ENCODE results near the gene NNMT.

NNMT gene

DNA sequence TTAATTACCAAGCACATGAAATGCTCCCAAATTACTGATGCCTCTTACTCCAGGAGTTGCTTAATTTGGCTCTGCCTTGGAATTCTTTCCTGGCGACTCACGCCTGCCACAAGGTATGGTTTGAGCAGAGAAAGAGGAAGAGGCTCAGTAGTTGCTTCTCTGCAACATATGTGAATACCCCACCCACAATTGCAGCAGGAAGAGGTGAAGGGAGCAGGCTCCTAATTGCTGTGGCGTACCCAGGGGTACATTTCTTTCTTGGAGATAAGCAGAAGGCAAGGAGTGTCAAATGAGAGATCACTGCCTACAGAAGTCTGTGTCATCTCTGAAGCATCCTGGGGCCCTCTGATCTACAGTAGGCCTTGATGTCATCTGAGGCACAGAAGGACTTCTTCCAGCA lies 10.6 kb upstream of the NNMT start:
- DNase-seq: no peak

DNA sequence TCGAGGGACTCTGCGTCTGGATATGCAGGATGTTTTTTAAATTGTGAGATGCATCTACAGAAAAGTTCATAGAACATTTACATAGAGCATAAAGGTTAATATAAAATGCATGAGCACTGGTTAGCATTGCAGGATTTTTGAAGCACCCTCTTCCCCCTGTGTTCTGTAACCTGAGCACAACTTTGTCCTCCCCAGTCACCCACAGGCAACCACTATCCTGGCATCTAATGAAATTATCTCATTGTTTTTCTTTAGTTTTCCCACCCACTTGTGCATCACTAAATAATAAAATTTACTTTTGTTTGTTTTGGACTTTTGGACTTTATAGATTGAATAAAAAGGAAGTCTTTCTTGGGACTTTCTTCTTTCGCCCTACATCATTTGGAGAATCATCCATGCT lies 10.0 kb upstream of the NNMT start:
- DNase-seq: no peak

DNA sequence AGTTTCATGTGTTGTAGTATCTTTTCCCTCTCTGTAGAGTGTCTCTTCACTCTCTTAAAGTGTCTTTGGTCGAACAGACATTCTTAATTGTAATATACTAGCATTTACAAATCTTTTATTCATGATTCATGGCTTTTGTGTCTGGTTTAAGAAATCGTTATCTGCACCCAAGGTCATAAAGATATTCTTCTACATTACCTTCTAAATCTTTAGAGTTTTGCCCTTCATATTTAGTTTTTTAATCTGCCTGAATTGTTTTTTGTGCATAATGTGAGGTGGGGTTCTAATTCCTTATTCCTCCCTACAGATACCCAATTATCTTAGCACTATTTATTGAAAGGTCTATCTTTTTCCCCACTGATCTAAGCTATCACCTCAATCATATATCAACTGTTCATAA lies 9.0 kb upstream of the NNMT start:
- no peak for DNase-seq

DNA sequence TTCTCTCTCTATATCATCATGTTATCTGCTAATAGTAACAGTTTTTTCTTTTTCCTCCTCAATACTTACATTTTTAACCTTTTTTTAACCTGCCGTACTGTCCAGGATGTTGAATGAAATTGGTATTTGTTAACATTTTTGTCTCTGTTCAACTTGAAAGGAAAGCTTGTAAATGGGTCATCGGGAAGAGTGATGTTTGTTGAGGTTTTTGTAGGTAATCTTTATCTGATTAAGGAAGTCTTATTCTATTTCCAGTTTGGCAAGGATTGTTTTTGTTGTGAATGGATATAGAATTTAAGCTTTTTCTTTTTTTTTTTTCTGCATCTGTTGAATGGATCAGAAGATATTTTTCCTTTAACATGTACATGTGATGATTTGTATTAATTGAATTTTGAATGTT lies 8.1 kb upstream of the NNMT start:
- DNase-seq: no peak

DNA sequence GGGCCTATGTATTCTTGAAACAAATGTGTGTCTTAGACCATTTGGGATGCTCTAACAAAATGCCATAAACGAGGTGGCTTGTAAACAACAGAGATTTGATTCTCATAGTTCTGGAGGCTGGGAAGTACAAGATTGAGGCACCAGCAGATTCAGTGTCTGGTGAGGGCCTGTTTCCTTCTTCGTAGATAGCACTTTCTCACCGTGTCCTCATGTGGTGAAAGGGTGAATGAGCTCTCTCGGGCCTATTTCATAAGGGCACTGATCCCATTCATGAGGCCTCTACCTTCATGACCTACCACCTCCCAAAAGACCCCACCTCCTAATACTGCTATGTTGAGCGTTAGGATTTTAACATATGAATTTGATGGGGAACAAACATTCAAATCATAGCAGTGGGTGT lies 6.4 kb upstream of the NNMT start:
- DNase-seq: no peak

DNA sequence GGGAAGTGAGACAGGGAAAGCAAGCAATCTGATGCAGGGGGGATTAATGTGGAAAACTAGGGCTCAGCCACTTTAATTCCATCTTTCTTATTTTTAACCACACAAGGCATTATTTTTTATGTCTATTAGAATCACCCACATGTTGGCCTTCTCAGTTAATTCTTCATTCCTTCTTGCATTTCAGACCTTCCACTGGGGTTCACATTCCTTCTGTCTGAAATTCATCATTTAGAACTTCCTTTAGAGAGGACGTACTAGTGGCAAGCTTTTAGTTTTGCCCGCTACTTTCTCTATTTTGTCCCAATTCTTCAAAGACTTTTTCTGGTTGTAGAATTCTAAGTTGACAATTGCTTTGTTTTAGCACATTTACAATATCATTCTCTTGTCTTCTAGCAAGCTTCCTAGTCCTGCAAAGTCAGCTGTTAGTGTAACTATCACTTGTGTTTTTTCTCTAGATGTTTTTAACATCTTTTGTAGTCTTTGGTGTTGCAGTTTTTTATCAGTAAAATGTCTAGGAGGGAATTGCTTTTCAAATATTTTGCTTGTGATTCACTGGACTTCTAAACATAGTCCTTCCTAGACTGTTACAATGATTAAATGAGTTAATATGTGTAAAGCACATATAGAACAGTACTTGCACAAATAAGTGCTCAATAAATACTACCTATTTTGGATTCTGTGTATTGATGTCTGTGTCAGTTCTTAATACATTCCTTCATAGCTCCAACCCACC lies 5.5 kb upstream of the NNMT start:
- no peak for DNase-seq

DNA sequence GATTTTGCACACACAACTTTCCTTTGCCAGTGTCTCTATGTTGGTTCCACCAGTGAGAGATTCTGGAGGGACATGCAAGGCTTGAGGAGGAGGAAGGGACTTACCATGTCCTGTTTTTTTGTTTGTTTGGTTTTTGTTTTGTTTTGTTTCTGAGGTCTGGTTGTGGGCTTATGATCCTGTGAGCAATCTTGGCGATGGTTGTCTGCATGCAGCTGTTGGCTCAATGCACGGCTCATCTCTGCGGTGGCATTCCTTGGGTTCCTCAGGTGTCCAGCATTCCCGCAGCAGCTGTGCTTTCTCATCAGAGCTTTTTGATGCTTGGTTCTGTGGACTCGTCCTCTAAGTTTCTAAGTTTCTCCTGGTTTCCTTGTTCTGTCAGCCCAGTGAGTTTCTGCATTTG lies 4.8 kb upstream of the NNMT start:
- DNase-seq: no peak

DNA sequence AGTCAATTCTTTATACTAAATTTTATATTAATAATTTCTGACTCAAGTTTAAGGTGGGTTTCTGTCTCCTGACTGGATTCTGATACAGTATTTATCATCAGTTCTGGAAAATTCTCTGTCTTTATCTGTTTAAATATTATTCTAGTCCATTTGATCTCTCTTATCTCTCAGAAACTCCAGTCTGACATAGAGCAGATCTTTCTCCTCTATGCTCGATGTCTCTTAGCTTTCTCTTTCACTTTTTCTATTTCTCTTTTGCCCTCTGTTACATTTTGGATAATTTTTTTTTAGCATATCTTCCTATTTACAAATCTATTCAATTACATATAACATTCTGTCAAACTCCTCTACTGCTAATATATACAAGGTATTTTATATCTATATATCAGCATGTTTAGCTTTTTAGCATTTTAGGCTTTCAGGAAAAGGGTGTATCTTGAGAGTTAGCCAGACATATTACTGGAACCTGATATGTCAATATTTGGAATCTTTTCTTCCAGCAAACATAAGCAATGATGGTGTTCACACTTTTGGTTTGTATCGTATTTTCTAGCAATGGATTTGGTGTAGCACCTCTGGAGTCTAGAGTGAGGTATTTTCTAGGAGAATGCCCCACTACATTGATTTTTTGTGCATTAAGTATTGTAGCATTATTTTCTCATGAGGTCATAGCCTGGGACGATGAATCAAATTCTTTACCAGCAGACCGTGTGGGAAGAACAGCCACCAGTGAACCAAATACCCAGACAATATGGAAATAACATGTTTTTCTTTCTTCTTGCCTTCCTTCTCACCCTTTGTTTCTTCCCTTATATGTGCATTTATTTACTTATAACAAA lies 4.1 kb upstream of the NNMT start:
- no peak for DNase-seq

DNA sequence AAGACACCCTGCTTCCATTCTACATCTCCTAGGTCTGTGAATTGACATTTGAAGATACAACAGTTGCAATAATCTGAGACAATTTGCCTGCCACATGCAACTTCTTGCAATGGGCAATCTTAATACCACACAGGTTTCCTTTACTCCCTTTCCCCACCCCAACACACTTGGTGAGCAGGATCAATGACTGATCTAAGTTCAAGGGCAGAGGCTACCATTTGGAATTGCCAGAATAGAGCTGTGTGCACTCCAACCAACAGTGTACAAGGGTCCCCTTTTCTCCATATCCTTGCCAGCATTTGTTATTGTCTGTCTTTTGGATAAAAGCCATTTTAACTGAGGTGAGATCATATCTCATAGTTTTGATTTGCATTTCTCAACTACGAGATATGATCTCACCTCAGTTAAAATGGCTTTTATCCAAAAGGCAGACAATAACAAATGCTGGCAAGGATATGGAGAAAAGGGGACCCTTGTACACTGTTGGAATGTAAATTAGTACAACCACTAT lies 2.9 kb upstream of the NNMT start:
- no peak for DNase-seq

DNA sequence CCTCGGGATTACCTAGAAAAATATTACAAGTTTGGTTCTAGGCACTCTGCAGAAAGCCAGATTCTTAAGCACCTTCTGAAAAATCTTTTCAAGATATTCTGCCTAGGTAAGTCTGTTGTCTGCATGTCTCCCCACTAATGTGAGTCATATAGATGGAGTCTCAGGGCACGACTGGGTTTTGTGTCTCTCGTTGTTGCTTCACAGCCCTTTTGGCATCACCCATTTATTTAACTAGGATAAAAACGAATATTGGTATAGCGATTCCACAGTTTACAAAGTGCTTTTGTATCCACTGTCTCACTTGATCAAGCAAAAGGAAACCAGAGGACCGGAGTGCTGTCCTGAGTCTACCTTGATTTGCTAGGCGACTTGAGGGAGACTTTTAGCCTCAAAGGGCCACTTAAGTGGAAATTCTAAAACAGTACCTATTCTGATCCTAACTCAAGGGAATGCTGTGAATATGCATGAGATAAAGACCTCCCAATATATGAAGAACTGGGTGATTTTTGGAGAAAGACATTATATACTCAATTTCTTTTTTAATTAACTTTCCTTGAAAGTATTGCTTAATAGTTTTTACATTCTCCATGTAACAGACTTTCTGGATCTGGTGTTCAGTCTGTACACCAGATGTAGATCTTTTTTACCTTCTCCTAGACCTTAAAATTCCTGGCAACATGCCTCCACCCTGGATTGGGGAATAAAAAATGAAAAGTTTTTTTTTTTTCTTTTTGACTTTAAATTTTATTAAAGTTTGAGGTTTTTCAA lies 590 bp downstream of the NNMT start:
- no peak for DNase-seq

DNA sequence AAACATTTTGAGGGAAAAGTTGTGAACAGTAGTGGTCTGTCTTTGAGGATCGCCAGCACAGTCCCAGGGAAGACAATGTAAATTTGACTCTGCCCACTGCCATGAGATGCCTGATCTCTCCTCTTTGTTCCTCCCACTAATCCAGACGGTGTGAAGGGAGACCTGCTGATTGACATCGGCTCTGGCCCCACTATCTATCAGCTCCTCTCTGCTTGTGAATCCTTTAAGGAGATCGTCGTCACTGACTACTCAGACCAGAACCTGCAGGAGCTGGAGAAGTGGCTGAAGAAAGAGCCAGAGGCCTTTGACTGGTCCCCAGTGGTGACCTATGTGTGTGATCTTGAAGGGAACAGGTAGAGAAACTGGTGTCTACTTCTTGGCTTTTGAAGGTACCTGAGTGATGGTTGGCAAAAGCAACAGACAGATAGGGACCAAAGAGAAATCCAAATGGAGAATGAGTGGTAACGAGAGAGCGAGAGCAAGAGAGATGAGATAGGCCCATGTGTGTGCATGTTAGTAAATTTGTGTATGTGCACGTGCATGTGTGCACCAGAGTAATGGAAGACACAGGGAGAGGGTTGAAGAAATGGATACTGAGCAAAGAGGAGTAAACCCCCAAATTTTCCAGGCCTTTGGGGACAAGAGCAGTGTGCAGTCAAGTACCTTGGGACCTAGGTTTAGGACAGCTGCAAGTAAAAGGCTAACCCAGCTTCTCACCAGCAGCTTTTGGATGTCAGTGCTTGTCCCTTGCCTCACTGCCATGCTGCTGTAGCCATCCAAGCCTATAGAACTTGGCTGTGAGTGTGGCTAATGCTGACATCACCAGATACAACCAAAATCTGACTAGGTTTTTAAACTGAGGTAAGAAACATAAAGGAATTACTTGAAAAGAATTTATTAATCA lies 1.9 kb downstream of the NNMT start:
- no peak for DNase-seq

DNA sequence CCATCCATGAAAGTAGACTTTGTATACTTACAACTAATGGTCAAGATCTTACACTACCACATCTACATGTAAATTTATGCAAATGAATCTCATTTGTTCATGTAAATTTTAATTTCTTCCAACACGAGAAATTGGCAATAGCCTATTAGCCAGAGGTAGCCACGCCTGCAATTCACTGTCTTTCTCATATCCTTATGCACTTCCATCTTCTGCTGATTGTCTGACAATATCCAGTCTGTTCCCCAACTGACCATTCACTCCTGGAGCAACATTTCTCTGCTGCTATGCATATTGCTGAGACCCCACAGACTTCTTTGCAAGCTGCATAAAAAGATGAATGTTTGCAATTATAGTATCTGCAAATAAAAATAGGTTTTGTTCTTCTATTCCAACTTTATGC lies 2.5 kb downstream of the NNMT start:
- DNase-seq: no peak

DNA sequence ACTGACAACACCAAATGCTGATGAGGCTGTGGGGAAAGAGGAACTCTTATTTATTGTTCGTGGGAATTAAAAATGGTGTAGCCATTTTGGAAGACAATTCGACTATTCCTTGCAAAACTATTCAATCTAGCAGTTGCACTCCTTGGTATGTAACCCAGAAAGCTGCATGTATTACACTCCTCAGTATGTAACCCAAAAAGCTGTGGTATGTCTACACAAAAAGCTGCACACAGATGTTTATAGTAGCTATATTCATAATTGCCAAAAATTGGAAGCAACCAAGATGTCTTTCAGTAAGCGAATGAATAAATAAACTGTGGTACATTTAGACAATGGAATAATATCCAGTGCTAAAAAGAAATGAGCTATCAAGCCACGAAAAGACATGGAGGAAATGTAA lies 4.9 kb downstream of the NNMT start:
- no peak for DNase-seq

DNA sequence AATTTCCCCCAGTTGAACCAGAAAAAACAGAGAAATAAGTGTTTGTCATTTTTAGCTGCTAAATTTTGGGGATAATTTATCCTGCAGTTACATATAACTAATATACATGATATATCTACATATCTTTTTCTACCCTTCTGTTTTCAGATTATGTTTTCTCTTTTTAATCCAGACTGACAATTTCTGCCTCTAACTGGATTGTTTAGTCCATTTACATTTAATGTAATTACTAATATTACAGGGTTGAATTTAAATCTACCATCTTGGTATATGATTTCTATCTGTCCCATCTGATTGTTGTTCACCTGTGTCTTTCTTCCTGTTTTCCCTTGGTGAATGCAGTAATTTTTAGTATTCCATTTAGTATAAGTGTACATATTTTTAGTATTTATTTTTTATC lies 5.7 kb downstream of the NNMT start:
- DNase-seq: no peak

DNA sequence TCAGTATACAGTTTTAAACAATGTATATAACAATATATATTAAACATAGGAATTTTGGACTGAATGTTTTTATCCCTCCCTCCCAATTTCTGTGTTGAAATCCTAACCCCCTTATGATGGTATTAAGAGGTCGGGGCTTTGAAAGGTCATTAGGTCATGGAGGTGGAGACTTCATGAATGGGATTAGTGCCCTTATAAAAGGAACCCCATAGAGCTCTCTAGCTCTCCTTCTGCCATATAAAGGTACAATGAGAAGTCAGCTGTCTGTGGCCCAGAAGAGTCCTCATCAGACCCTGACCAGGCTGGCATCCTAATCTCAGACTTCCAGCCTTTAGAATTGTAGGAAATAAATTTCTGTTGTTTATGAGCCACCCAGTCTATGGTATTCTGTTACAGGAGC lies 6.5 kb downstream of the NNMT start:
- DNase-seq: no peak

DNA sequence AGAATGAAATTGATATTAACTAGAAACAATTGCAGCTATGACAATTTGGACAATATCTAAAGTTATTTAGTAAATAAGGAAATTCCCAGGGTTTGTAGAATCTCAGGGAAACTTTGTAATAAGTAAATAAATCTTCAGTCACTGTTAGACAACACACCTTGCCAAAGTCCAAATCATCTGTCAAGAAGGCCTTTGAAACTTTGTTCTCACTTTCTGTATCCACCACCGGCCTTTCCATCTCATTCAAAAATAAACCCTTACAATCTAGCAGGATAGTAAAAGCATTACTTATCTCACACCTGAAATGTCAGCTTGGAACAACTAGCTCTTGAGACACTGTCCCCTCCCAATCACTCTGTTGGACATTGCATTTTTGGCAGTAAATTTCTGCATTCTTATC lies 7.9 kb downstream of the NNMT start:
- no peak for DNase-seq

DNA sequence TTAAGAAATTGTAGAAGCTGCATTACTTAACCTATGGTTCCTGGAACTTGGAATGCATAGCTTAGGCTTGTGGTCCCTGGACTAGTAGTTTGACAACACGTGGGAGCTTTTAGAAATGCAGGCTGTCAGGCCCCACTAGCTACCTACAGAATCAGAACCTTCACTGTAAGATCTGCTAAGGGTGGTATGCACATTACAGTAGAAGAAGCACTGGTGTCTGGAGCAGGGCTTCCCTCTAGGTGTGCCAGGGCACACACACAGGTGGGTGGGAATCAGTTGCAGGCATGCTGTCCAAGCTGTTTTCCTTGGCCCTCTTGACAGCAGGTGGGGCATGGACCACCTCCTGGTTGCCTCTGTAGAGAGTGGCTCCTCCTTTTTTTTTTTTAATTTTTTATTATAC lies 8.8 kb downstream of the NNMT start:
- no peak for DNase-seq

DNA sequence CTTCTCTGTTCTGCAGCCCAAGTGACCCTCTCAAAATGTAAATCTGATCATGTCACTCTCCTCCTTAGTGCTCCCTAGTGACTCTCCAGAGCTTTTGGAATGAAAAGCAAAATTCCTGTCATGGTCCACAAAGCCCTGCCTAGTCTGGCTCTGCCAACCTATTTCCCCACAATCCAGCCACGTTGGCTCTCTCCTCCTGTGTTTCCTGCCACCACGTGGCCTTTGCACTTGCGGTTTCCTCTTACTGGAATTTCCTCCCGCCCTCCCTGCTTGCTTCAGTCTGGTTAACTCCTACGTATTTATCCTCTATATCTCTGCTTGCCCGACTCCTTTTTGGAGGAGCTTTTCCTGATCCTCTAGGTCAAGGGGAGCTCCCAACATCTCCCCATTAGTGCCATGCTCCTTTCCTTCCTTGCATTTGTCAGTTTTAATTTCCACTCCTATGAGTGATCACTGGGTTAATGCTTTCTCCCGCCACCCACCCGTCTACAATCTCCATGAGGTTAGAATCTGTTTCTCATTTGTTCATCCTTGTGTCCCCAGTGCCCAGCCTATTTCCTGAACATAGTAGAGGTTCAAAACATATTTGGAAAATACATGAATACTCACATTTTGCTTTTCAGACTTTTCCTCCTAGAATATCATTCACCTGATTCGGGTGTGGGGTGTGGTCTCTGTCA lies 11.5 kb downstream of the NNMT start:
- peak; percentile 32 for DNase-seq

DNA sequence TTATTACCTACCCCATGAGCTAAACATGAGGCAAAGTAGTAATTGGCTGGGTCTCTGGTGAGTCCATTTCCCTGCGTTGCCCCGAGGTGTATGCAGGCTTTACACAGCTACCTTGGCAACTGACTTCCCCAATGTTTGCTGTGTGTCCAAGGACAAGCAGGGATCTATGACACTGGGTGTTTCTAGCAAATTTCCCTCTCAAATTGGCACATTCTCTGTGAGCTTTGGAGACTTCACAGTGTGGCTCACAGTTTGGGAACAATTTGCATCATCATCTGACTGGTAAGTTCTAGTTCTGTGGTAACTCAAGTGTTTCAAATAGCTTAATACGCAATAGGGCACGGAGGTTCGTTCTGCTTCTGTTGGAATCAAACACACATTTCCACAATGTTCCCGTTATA lies 12.5 kb downstream of the NNMT start:
- peak; percentile 66 for DNase-seq

DNA sequence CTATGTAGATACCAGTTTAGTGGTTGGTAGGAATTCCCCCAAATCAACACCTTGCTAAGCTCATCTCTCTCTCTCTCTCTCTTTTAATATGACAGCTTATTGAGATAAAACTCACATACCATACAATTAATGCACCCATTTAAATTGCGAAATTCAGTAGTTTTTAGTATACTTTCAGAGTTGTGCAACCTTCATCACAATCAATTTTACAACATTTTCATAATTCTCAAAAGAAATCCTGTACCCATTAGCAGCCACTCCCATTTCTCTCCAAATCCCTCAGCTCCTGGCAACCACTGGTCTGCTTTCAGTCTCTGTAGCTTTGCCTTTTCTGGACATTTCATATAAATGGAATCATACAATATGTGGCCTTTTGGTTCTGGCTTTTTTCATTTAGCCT lies 13.3 kb downstream of the NNMT start:
- peak; percentile 11 for DNase-seq

DNA sequence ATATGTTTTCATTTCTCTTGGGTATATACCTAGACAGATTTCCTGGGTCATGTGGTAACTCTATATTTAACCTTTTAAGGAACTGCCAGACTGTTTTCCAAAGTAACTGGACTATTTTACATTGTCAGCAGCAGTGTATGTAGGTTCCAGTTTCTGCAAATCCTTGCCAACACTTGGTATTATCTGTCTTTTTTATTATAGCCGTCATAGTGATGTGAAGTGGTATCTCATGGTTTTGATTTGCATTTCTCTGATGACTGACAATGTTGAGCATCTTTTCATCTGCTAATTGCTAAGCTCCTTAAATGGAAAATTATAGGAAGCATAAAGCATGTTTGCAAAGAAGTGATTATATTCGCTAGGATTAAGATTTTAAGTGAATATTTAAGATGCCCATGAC lies 13.9 kb downstream of the NNMT start:
- DNase-seq: no peak

DNA sequence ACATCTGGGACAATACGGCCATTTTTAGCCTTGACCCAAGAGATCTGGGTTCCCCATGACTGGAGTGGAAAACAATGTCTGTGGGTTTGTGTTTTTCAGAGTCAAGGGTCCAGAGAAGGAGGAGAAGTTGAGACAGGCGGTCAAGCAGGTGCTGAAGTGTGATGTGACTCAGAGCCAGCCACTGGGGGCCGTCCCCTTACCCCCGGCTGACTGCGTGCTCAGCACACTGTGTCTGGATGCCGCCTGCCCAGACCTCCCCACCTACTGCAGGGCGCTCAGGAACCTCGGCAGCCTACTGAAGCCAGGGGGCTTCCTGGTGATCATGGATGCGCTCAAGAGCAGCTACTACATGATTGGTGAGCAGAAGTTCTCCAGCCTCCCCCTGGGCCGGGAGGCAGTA lies 15.7 kb downstream of the NNMT start:
- no peak for DNase-seq

All from suppressor macrophage treated with lipopolysaccharide for 4 hours (primary cell).